Myocyte (in vitro differentiated cells): Measurements from ENCODE around the gene SERINC1. TPM values are rescaled to one million over a fixed set of nuclear protein-coding genes. Genes with fewer than 3 reads are reported as not detected.
"Not testable (repeated sequence)": the region's sequence is repeated elsewhere in the genome, so short reads cannot be mapped to it uniquely, and the experiment has no call there.

Source experiments
- DNase-seq: peaks from one replicate; pipeline ENCODE4 v3.0.0-alpha.2; 2012; ENCODE audit warnings: low read depth
- polyA plus RNA-seq: library from polyadenylated mRNA; unstranded; fragments of >200 nt; gene quantifications from one replicate; pipeline ENCODE4 v1.2.1, GENCODE V29; 2012; ENCODE audit warnings: missing spikeins
- total RNA-seq: library from RNA; depleted of rRNA; stranded (reverse); fragments of >200 nt; gene quantifications from 2 replicates; pipeline ENCODE4 v1.2.3, GENCODE V29; 2014

Gene SERINC1
- total RNA-seq: 299 and 322 TPM in 2 replicates
- polyA plus RNA-seq: 112 TPM

DNA sequence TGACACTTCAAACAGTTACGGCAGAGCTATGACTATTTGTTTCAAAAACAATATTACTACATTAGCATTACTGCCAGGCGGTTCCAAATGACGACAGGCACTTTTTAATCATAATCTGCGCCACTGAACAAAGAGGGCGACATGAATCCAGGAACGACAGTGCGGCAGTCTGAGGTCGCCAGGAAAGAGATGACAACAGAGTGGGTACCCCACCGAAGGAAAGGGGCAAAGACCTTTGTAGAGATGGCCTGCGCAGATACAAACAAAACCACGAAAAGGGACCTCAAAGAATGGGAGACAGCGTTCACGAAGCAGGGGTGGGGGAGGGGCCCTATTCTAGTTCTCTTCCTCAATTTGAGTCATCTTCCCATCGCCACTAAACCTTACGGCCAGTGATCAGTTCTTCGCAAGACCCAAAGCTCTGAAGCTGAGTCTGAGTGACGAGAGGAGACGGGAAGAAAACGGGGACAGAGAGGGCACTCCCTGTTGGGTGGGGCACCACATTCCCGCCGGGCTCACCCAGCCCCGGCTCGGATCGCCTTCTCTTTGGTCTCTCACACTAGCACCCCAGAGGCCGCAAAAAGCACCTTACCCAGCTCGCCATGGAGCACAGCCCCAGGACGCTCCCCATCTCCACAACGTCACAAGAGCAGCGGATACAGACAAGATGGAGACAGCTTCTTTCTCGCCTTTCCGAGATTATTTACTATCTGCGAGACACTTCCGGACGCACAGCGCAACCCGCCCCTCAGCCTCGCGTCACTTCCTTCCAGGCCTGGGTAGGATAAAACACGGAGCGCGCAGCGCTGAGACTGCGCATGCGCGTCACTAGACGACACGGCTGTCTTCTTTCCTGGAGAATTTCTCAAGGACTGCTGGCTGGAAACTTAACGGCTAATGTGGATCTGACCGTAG lies at the start of gene SERINC1:
Gene SERINC1, minus strand, starts transcription at position 701 of the 915 bp plus-strand sequence. Its CDS starts 70 bp downstream, at position 631.
- peak; percentile 96 for DNase-seq

DNA sequence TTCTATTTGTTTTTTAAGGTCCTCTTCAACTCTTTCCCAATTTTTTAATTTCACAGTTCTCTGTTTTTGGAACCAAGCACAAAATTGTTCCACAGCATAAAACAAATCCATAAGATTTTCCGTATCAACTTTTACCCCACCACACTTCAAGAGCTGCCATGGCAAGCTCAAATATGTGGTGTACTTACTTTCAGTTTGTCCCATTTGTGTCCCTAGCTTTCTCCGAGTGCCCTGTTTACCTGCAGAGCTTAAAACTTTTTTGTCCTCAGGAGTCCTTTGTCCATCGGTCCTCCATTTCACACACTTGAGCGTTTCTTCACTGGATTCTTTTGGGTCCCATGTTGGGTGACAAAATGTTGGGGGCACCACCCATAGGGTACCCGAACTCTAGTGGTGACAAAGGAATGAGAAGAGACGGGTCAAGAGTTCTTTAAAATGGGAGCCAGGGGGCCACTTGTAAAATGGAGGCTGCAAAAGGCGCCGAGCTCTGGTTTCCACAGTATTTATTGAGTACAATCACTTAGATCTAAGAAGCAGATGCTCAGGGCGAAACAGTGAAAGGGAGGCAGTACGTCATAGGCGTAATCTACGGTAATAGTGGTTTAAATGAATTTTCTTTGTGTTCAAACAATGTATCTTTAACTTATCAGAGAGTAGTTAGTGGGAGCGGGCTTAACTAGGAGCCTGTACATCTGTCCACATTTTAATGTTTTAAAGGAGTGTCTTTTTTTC lies 39.8 kb upstream of the SERINC1 start:
- no peak for DNase-seq

DNA sequence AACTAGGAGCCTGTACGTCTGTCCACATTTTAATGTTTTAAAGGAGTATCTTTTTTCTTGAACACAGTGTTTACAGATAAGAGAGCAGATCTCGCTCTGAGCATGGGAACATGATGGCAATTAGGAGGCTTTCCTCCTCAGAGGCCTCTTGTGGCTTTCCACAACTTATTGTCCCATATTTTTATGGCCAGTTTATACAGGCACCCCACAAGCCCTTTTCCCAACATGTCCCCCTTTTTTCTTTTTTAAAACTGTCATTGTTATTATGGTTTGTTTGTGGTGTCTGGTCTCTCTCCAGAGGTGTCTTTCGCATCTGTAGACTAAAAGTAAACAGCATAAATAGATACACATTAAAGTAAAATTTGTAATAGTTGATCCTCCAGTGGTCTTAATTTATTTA lies 33.6 kb upstream of the SERINC1 start:
- DNase-seq: not testable (repeated sequence)

DNA sequence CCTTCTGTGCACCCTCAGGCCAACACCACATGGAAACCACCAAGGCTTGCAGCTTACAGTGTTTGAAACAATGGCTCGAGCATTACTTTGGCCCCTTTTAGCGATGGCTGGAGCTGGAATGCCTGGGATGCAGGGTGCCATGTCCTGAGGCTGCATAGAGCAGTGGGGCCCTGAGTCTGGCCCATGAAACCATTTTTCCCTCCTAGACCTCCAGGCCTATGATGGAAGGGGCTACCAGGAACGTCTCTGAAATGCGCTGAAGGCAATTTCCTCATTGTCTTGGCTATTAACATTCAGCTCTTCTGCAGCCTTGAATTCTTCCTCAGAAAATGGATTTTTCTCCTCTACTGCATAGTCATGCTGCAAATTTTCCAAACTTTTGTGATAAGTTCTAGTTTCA lies 29.9 kb upstream of the SERINC1 start:
- no peak for DNase-seq

DNA sequence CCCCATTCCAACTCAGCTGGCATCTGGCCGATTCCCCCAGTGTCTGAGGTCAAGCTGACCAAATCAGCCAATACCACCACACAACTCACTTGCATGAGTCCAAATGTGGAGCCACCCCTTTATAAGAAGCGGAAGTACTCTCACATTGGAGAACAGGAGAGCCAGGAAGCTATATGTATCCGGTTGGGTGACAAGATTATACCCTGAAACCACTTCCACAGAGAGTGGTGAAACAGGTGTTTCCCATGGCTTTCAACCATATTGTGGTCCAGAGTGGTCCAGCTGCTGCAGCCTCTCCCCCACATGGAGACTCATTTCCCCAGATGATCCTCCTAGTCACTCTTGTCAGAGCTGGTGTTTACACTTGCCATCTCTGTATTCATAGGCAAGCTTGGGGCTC lies 24.0 kb upstream of the SERINC1 start:
- DNase-seq: no peak

DNA sequence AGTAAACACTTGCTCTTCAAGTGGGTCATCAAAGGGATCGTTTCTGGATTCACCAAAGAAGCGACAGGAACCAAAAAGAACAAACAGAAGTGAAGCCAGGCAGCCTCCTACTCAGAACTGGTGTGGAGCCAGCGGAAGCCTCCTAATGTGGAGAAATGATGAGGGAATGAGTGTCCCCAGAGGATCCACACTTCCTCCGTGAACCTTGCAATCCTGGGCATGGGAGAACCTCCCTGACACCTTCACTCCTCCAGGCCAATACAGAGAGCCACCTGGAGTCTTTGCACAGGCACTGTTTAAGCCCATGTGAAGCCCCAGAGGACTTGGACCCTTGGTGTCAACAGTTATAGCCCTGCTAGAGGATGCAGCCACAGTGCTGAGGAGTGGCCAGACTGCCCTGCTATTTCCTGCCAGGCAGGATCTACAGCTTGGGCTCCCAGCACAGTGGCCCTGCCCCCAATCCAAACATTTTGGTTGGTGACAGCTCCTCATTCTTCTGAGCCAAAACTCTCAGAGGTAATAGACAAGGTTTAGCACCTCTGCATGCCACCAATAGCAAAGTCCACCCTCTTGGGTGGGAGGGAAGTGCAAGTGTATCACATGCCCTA lies 23.2 kb upstream of the SERINC1 start:
- DNase-seq: no peak

DNA sequence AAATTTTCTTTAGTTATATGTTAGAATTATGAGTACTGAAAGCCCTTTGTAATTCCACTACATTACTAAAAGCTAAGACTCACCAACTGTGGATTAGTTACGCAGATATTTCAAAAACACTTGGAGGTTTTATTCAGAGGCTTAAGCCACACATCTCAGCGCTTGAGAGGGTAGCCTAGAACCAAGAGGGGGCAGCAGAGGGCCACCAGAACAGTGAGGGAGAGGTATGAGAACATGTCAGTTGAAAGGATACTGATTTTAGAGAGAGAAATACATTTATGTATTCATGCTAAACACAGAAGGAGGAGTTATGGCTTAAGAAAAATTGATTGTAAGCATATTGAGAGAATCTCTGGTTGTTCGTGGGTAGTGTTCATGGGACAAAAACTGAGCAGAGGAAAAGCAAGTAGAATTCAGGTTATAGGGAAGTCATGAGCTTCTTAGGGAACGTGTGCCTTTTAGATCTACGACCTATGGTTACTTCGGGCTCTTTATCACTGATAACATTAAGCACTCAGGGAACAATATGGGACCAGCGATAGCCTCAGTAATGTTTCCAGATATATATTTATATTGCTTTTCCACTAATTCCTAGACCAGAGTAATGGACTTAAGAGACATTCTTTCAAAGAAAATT lies 20.4 kb upstream of the SERINC1 start:
- DNase-seq: peak; percentile 86

DNA sequence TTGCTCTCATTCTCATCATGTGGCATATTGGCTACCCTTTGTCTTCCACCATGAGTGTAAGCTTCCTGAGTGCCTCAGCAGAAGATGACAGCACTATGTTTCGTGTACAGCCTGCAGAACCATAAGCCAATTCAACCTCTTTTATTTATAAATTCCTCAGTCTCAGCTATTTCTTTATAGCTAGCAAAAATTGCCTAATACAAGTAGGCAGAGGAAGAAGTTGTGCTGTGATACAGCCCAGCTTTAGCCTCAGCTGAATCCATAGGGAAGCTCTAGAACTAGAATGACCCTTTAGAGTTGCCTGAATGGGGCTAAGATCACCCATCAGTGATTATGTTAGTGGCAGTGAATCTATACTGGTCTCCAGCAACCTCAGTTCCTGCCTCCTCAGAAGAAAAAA lies 19.0 kb upstream of the SERINC1 start:
- DNase-seq: no peak

DNA sequence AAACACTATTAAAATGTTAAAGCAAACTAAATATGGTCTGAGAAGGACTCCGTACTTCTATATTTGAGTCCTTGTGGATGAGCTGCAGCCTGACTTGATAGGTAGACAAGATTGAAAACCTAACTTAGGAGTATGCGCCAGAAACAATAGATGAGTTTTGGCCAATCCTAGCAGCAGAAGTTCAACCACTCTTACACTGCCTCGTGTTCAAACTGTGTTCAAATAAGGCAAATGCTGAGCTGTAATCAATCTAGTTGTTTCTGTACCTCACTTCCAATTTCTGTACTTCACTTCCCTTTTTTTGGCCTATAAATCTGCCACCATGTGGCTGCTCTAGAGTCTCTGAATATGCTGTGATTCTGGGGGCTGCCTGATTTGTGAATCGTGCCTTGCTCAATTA lies 13.2 kb upstream of the SERINC1 start:
- no peak for DNase-seq

DNA sequence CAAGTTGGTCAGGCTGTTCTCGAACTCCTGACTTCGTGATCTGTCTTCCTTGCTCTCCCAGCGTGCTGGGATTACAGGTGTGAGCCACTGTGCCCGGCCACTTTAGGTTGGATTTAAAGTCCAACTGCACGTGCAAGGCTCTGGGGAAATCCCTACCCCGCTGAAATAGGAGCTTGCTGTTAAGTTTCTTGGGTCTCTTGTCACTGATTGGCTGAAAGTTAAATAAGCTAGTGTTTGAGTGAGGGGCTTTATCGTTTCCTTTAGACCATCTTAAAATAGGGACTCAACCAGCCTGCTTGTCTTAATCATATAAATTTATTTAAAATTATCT lies 11.1 kb upstream of the SERINC1 start:
- no peak for DNase-seq

DNA sequence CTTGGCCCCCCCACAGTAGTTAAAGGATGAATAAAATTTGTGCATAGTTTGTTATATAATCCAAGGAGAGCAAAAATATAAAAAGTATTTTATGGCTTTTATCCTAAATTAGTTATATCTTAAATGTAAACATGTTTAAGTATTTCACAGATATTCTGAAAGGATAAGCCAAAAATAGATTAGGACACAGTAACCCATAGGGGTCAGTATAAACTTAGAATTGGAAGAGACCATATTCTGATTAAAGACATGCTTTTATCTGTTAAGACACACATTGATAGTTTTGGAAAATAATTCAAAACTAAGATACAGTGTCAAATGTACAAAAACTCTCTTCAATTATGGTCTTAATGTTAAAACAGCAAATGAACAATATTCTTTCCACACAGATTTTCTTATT lies 4.5 kb upstream of the SERINC1 start:
- peak; percentile 18 for DNase-seq

DNA sequence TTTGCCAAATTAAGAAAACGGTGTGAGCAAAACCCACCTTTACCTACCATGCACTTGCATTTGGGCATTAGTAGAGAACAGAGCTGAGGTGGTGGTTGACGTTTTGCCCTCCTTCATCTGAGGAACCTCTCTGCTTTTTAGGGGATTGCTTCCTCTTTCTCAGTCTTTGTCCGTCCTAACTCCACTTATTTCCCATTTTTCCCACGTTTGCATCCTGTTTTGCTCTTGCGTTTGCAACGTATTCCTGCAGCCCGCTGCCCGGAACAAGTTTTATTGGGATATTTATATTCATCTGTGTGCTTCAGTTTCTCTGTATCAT lies 374 bp upstream of the SERINC1 start:
- DNase-seq: no peak

DNA sequence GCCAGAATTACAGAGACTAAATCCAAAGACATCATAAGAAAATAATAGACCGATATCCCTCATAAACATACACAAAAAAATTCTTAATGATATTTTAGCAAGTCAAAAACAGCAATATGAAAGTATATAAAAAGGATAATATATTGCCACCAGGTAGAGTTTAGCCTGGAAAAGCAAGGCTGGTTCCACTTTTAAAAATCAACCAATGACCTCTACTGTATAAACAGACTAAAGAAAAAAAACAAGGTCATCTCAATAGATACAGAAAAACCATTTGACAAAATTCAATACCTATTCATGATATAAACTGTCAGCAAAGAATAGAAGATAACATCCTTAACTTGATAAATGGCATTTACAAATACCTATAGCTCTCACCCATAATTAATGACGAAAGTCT lies 9.7 kb downstream of the SERINC1 start:
- DNase-seq: no peak

DNA sequence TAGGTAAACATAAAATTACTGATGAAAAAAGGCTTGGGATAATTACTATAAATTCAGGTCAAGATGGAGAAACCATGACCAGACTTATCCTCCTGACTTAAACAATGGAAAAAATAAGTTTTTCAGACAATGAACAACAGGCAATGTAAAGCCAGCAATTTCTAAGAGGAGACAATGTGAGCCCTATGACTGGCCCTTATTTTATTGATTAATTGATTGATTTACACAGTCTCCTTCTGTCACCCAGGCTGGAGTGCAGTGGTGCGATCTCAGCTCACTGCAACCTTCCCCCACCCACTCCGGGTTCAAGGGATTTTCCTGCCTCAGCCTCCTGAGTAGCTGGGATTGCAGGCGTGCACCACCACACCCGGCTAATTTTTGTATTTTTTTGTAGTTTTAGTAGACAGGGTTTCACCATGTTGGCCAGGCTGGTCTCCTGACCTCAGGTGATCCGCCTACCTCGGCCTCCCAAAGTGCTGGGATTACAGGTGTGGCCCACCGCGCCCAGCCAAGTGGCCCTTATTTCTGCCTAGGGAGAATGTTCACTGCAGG lies 11.7 kb downstream of the SERINC1 start:
- not testable (repeated sequence) for DNase-seq

DNA sequence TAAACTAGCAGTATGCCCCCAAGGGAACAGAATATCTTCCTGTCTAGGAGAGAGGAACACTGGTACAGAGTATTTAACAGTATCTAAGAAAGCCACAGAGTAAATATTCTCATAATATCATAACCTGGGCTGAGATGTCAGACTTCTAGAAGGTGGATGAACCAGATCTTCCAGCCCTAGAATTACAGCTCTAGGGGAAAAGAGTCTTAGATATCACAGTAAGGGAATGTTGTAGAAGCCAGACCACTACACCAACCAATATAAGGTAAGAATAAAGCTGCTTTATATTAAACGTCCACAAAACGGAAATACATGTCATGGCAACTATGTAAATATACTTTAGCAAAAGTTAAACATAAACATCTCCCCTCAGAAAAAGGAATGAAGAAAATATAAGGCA lies 12.4 kb downstream of the SERINC1 start:
- DNase-seq: no peak

DNA sequence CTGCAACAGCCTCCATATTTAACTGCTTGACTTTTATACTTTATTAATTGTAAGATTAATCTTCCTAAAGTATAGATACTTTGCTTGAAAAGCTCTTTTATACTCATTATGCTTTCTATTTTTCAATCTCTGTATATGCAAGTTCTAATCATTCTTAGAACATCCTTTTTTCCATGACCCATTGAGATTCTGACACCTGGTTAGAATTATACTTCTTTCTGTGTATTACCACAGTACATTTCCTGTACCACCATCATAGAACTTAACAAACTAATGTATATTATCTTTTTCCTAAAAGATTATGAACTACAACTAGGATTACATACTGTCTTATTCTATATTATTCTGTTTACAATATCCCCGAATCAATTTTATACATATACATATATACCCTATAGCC lies 13.5 kb downstream of the SERINC1 start:
- no peak for DNase-seq

DNA sequence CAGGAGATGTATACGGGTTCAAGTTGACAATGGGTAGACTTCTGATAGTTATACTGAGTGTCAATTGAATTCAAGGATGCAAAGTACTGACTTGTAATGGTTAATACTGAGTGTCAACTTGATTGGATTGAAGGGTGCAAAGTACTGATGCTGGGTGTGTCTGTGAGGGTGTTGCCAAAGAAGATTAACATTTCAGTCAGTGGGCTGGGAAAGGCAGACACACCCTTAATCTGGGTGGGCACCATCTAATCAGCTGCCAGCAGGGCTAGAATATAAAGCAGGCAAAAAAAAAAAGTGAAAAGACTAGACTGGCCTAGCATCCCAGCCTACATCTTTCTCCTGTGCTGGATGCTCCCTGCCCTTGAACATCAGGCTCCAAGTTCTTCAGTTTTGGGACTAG lies 16.5 kb downstream of the SERINC1 start:
- not testable (repeated sequence) for DNase-seq

DNA sequence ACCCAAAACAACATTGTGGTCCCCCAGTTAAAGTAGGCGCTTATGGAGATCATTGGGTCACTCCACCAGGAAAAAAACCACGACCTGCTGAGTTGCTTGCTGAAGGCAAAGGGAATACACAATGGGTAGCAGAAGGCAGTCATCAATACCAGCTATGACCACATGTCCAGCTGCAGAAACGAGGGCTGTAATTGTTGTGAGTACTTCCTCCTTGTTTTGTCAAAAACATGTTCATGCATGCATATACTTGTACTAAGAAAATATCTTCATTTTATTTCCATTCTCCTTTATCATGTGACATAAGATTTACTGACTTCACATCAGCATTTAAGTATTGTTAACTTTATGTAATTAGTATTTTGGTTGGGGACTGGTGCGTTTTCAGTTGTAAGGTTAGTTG lies 16.9 kb downstream of the SERINC1 start:
- DNase-seq: no peak

DNA sequence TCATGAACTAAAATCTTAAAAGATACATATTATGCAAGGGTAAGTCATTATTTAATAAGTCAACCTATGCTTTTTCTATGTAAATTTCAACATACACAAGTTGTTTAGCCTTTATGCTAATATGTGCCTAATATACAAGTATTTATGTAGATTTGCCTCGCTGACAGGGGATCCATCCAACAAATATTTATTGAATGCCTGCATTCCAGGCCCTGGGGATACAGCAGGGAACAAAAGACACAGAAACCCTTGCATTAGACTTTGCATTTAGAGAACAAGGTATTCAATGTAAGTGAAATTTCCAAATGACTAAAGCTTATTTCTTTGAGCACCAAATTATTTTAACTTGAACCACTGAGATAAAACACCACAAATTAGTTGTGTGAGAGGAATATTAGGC lies 19.1 kb downstream of the SERINC1 start:
- no peak for DNase-seq

DNA sequence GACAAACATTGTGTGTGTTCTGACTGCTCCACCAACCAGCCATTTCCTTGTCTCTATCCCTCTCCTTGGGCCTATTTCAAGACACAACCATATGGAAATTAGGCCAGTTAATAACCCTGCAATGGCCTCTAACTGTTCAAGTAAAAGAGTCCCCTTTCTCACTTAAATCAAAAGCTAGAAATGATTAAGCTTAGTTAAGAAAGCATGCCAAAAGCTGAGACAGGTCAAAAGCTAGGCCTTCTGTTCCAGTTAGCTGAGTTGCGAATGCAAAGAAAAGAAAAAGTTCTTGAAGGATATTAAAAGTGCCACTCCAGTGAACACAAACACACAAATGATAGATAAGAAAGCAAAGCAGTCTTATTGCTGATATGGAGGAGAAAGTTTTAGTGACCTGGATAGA lies 22.5 kb downstream of the SERINC1 start:
- no peak for DNase-seq

DNA sequence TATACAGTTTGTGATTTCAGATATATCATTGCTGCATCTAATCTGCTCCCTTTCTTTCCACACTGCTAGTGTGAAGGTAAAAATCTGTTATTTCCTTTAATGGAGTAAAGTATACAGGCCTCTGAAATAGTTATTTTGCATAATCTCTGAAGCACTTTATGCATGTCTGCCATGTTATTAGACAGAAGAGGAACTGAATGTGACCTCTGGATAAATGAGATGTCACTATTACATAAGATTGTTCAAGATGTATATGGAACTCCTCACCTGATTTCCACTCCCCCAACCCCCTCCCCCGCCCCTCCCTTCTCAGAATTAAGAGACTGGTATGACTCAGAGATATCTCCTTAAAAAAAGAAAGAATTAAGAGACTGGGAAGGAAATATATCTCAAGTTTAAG lies 26.3 kb downstream of the SERINC1 start:
- no peak for DNase-seq

DNA sequence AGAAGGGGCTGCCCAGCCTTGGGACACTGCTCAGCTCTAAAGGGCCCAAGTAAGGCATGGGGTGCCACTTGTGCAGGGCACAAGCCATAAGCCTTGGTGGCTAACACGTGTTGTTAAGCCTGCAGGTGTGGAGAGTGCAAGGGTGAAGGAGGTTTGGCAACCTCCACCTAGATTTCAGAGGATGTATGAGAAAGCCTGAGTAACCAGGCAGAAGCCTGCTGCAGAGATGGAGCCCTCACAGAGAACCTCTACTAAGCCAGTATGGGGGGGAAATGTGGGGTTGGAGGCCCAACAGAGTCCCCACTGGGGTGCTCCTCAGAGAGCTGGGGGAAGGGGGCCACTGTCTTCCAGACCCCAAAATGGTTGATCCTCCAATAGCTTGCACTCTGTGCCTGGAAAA lies 32.6 kb downstream of the SERINC1 start:
- no peak for DNase-seq
